ENCODE results near the gene SND1.

SND1 gene

GRCh38 chr7:127803626-127804025, 151.6 kb downstream of the SND1 start:
- Histone ChIP-seq H3K4me3 (ENCODE audit: low read length) (no peak overlapping the region), H3K9me3 (ENCODE audit: control insufficient read depth, low read length) (no peaks in the 10 kb centered on the region), H3K36me3 (ENCODE audit: control insufficient read depth, insufficient read depth, low read length) (no peaks in the 10 kb centered on the region), H3K4me1 (ENCODE audit: control insufficient read depth, insufficient read depth, low read length) (no peaks in the 10 kb centered on the region), H3K27me3 (ENCODE audit: control insufficient read depth, insufficient read depth, low read length) (no peaks in the 10 kb centered on the region), H3K9ac (ENCODE audit: low read length) (no peak overlapping the region)

GRCh38 chr7:127807340-127807739, 155.3 kb downstream of the SND1 start:
- Histone ChIP-seq H3K9ac (ENCODE audit: low read length) (no peak overlapping the region), H3K36me3 (ENCODE audit: control insufficient read depth, insufficient read depth, low read length) (no peaks in the 10 kb centered on the region), H3K4me1 (ENCODE audit: control insufficient read depth, insufficient read depth, low read length) (no peaks in the 10 kb centered on the region), H3K9me3 (ENCODE audit: control insufficient read depth, low read length) (no peaks in the 10 kb centered on the region), H3K27me3 (ENCODE audit: control insufficient read depth, insufficient read depth, low read length) (no peaks in the 10 kb centered on the region), H3K4me3 (ENCODE audit: low read length) (no peak overlapping the region)

- Histone ChIP-seq H3K36me3 (ENCODE audit: control insufficient read depth, insufficient read depth, low read length) (no peaks in the 10 kb centered on the region), H3K4me1 (ENCODE audit: control insufficient read depth, insufficient read depth, low read length) (no peaks in the 10 kb centered on the region), H3K9ac (ENCODE audit: low read length) (no peak overlapping the region), H3K4me3 (ENCODE audit: low read length) (no peak overlapping the region), H3K27me3 (ENCODE audit: control insufficient read depth, insufficient read depth, low read length) (no peaks in the 10 kb centered on the region), H3K9me3 (ENCODE audit: control insufficient read depth, low read length) (no peaks in the 10 kb centered on the region)
Observed at GRCh38 chr7:127807829-127808228, 155.8 kb downstream of the SND1 start.

GRCh38 chr7:127809261-127809702, 157.3 kb downstream of the SND1 start:
- H3K9me3 ChIP-seq (ENCODE audit: control insufficient read depth, low read length), result no peaks in the 10 kb centered on the region
- H3K4me1 ChIP-seq (ENCODE audit: control insufficient read depth, insufficient read depth, low read length), result no peaks in the 10 kb centered on the region
- no peaks in the 10 kb centered on the region for H3K36me3 ChIP-seq (ENCODE audit: control insufficient read depth, insufficient read depth, low read length)
- no peak overlapping the region for H3K9ac ChIP-seq (ENCODE audit: low read length)
- H3K27me3 ChIP-seq (ENCODE audit: control insufficient read depth, insufficient read depth, low read length), result no peaks in the 10 kb centered on the region
- H3K4me3 ChIP-seq (ENCODE audit: low read length), result no peak overlapping the region

GRCh38 chr7:127810113-127810512, 158.1 kb downstream of the SND1 start:
- Histone ChIP-seq H3K27me3 (ENCODE audit: control insufficient read depth, insufficient read depth, low read length) (no peaks in the 10 kb centered on the region), H3K9ac (ENCODE audit: low read length) (no peak overlapping the region), H3K36me3 (ENCODE audit: control insufficient read depth, insufficient read depth, low read length) (no peaks in the 10 kb centered on the region), H3K4me1 (ENCODE audit: control insufficient read depth, insufficient read depth, low read length) (no peaks in the 10 kb centered on the region), H3K4me3 (ENCODE audit: low read length) (no peak overlapping the region), H3K9me3 (ENCODE audit: control insufficient read depth, low read length) (no peaks in the 10 kb centered on the region)

- Histone ChIP-seq H3K4me3 (ENCODE audit: low read length) (no peak overlapping the region), H3K4me1 (ENCODE audit: control insufficient read depth, insufficient read depth, low read length) (no peaks in the 10 kb centered on the region), H3K27me3 (ENCODE audit: control insufficient read depth, insufficient read depth, low read length) (no peaks in the 10 kb centered on the region), H3K9ac (ENCODE audit: low read length) (no peak overlapping the region), H3K36me3 (ENCODE audit: control insufficient read depth, insufficient read depth, low read length) (no peaks in the 10 kb centered on the region), H3K9me3 (ENCODE audit: control insufficient read depth, low read length) (no peaks in the 10 kb centered on the region)
Observed at GRCh38 chr7:127810696-127811660, 159.0 kb downstream of the SND1 start.

GRCh38 chr7:127812540-127812939, 160.5 kb downstream of the SND1 start:
- Histone ChIP-seq H3K4me3 (ENCODE audit: low read length) (no peak overlapping the region), H3K9me3 (ENCODE audit: control insufficient read depth, low read length) (no peaks in the 10 kb centered on the region), H3K27me3 (ENCODE audit: control insufficient read depth, insufficient read depth, low read length) (no peaks in the 10 kb centered on the region), H3K9ac (ENCODE audit: low read length) (no peak overlapping the region), H3K36me3 (ENCODE audit: control insufficient read depth, insufficient read depth, low read length) (no peaks in the 10 kb centered on the region), H3K4me1 (ENCODE audit: control insufficient read depth, insufficient read depth, low read length) (no peaks in the 10 kb centered on the region)

GRCh38 chr7:127813991-127814541, 162.1 kb downstream of the SND1 start:
- Histone ChIP-seq H3K36me3 (ENCODE audit: control insufficient read depth, insufficient read depth, low read length) (no peaks in the 10 kb centered on the region), H3K4me1 (ENCODE audit: control insufficient read depth, insufficient read depth, low read length) (no peaks in the 10 kb centered on the region), H3K9me3 (ENCODE audit: control insufficient read depth, low read length) (no peaks in the 10 kb centered on the region), H3K27me3 (ENCODE audit: control insufficient read depth, insufficient read depth, low read length) (no peaks in the 10 kb centered on the region), H3K9ac (ENCODE audit: low read length) (no peak overlapping the region), H3K4me3 (ENCODE audit: low read length) (no peak overlapping the region)

GRCh38 chr7:127815631-127816145, 163.7 kb downstream of the SND1 start:
- no peaks in the 10 kb centered on the region for H3K27me3 ChIP-seq (ENCODE audit: control insufficient read depth, insufficient read depth, low read length)
- no peaks in the 10 kb centered on the region for H3K36me3 ChIP-seq (ENCODE audit: control insufficient read depth, insufficient read depth, low read length)
- H3K9me3 ChIP-seq (ENCODE audit: control insufficient read depth, low read length), result no peaks in the 10 kb centered on the region
- H3K4me1 ChIP-seq (ENCODE audit: control insufficient read depth, insufficient read depth, low read length), result no peaks in the 10 kb centered on the region
- H3K9ac ChIP-seq (ENCODE audit: low read length), result no peak overlapping the region
- H3K4me3 ChIP-seq (ENCODE audit: low read length), result no peak overlapping the region

- no peaks in the 10 kb centered on the region for H3K4me1 ChIP-seq (ENCODE audit: control insufficient read depth, insufficient read depth, low read length)
- no peaks in the 10 kb centered on the region for H3K36me3 ChIP-seq (ENCODE audit: control insufficient read depth, insufficient read depth, low read length)
- no peaks in the 10 kb centered on the region for H3K9me3 ChIP-seq (ENCODE audit: control insufficient read depth, low read length)
- H3K9ac ChIP-seq (ENCODE audit: low read length), result no peak overlapping the region
- H3K27me3 ChIP-seq (ENCODE audit: control insufficient read depth, insufficient read depth, low read length), result no peaks in the 10 kb centered on the region
- no peak overlapping the region for H3K4me3 ChIP-seq (ENCODE audit: low read length)
Observed at GRCh38 chr7:127816354-127817190, 164.6 kb downstream of the SND1 start.

GRCh38 chr7:127817466-127817865, 165.5 kb downstream of the SND1 start:
- no peak overlapping the region for H3K4me3 ChIP-seq (ENCODE audit: low read length)
- H3K36me3 ChIP-seq (ENCODE audit: control insufficient read depth, insufficient read depth, low read length), result no peaks in the 10 kb centered on the region
- no peak overlapping the region for H3K9ac ChIP-seq (ENCODE audit: low read length)
- no peaks in the 10 kb centered on the region for H3K4me1 ChIP-seq (ENCODE audit: control insufficient read depth, insufficient read depth, low read length)
- H3K27me3 ChIP-seq (ENCODE audit: control insufficient read depth, insufficient read depth, low read length), result no peaks in the 10 kb centered on the region
- no peaks in the 10 kb centered on the region for H3K9me3 ChIP-seq (ENCODE audit: control insufficient read depth, low read length)
